HepG2 (cell line): ENCODE data around the gene UBA6. TPM values are rescaled to one million over a fixed set of nuclear protein-coding genes. Genes with fewer than 3 reads are reported as not detected.

Experiments used
- ATAC-seq: fragments of 200-7000 bp; cut with Tn5 transposase; 3 replicates; pipeline ENCODE4 v1.9.1; 2020; ENCODE audit warnings: mild to moderate bottlenecking, moderate library complexity
- BruUV-seq: library from RNA; stranded (reverse); fragments of 400-500 nt; replicated peaks from 2 replicates; lab custom pipeline; 2021; lab: Mats Ljungman, UMichigan
- CTCF ChIA-PET: fragments of 300-600 bp; formaldehyde crosslinking; extraction: SDS; loops from one replicate; lab custom pipeline; 2021; ENCODE audit warnings: low total read pairs, inconsistent platforms, low intra/inter-chr PET ratio; lab: Yijun Ruan, JAX
- POLR2A ChIA-PET: fragments of 350-600 bp; sonication (Branson Sonifier 250); formaldehyde crosslinking; loops from one replicate; lab custom pipeline; 2020; ENCODE audit warnings: antibody characterized with exemption, inconsistent platforms; lab: Yijun Ruan, JAX
- DNase-seq: peaks from one replicate; pipeline ENCODE4 v3.0.0-alpha.2; 2015; ENCODE audit warnings: low spot score
- FAIRE-seq: peaks from 3 replicates; lab custom pipeline; 2011; peaks lifted over from hg19 to GRCh38; lab: Jason Lieb, UNC
- H2AFZ ChIP-seq: one replicate; pipeline ENCODE4 v1.6.1; 2011; ENCODE audit warnings: low read length, inconsistent platforms
- H3K27ac ChIP-seq: fragments of 300-600 bp; 3 replicates; pipeline ENCODE4 v1.8.0; 2011; ENCODE audit warnings: mixed run types, mild to moderate bottlenecking, mixed read lengths, low read length, inconsistent platforms; ENCODE audit not compliant: insufficient read depth; ENCODE audit errors: extremely low read length
- H3K27me3 ChIP-seq, 2 experiments: fragments of 200-600 bp in 1 of 2; 2 replicates in 1 of 2; 3 replicates in 1 of 2; pipeline versions ENCODE4 v1.6.0 to v1.8.0; 2011; ENCODE audit warnings: low read length in 2 of 2, mild to moderate bottlenecking in 2 of 2, moderate library complexity in 2 of 2, inconsistent platforms in 1 of 2; ENCODE audit not compliant: insufficient read depth in 2 of 2, control insufficient read depth in 1 of 2
- H3K36me3 ChIP-seq, 2 experiments: fragments of 200-600 bp in 1 of 2; replicated peaks in 1 of 2; 2 replicates in 1 of 2; 3 replicates in 1 of 2; pipeline versions ENCODE4 v1.5.1 to v1.8.0; 2011; ENCODE audit warnings: low read length in 2 of 2, inconsistent platforms in 1 of 2; ENCODE audit not compliant: insufficient read depth in 2 of 2, control insufficient read depth in 1 of 2
- H3K4me1 ChIP-seq: 2 replicates; pipeline ENCODE4 v1.5.1; 2012; ENCODE audit warnings: low read length, inconsistent platforms; ENCODE audit not compliant: insufficient read depth
- H3K4me2 ChIP-seq: 2 replicates; pipeline ENCODE4 v1.6.0; 2011; ENCODE audit warnings: low read depth, low read length, inconsistent platforms
- H3K4me3 ChIP-seq, 3 experiments: fragments of 200-600 bp in 1 of 3; sonication (generic), shearing (Covaris generic) in 1 of 3; replicated peaks in 1 of 3; 2 replicates each; pipeline ENCODE4 v1.5.1; 2011 to 2016; ENCODE audit warnings: low read length in 3 of 3, inconsistent platforms in 2 of 3, low read depth in 2 of 3, mild to moderate bottlenecking in 2 of 3, control low read depth in 1 of 3, mixed read lengths in 1 of 3; ENCODE audit not compliant: insufficient read depth in 1 of 3
- H3K79me2 ChIP-seq: one replicate; pipeline ENCODE4 v1.6.1; 2011; ENCODE audit warnings: low read length, inconsistent platforms; ENCODE audit not compliant: insufficient read depth
- H3K9ac ChIP-seq: 2 replicates; pipeline ENCODE4 v1.6.0; 2011; ENCODE audit warnings: mild to moderate bottlenecking, low read depth, low read length, inconsistent platforms; ENCODE audit not compliant: insufficient read depth
- H3K9me3 ChIP-seq: 2 replicates; pipeline ENCODE4 v1.5.1; 2012; ENCODE audit warnings: mild to moderate bottlenecking, low read length
- H4K20me1 ChIP-seq: 2 replicates; pipeline ENCODE4 v1.6.0; 2011; ENCODE audit warnings: inconsistent platforms, mild to moderate bottlenecking, low read length, moderate library complexity; ENCODE audit not compliant: insufficient read depth
- HNRNPH1 ChIP-seq: fragments of 200-400 bp; formaldehyde crosslinking; optimal IDR thresholded peaks from 2 replicates; pipeline ENCODE3; 2017; ENCODE audit warnings: mild to moderate bottlenecking, low read depth, low read length
- ISL2 ChIP-seq: sonication (generic); formaldehyde crosslinking; IDR thresholded peaks from 2 replicates; pipeline ENCODE4 v1.5.0; 2020; ENCODE audit warnings: missing genetic modification reagents
- PRMT3 ChIP-seq: sonication (generic); formaldehyde crosslinking; IDR thresholded peaks from 2 replicates; pipeline ENCODE4 v1.8.1; 2022; ENCODE audit warnings: low read depth, mild to moderate bottlenecking, moderate library complexity, missing genetic modification reagents, borderline replicate concordance
- ZNF232 ChIP-seq: sonication (generic); formaldehyde crosslinking; IDR thresholded peaks from 2 replicates; pipeline ENCODE4 v1.4.0; 2020; ENCODE audit warnings: missing genetic modification reagents, borderline replicate concordance
- ZNF629 ChIP-seq: sonication (generic); formaldehyde crosslinking; conservative IDR thresholded peaks from 2 replicates; pipeline ENCODE4 v1.5.0; 2020; ENCODE audit warnings: missing genetic modification reagents
- ZNF678 ChIP-seq: sonication (generic); formaldehyde crosslinking; IDR thresholded peaks from 2 replicates; pipeline ENCODE4 v1.4.0; 2020; ENCODE audit warnings: mild to moderate bottlenecking, missing genetic modification reagents
- ZSCAN22 ChIP-seq: sonication (generic); formaldehyde crosslinking; IDR thresholded peaks from 2 replicates; pipeline ENCODE4 v1.4.0; 2020; ENCODE audit warnings: mild to moderate bottlenecking, missing genetic modification reagents
- WGBS: methylation state at CpG from one replicate; pipeline ENCODE4 v1.1.6; 2017; ENCODE audit warnings: low lambda C conversion rate; 5-methylcytosine and 5-hydroxymethylcytosine counted together
- in situ Hi-C: cut with HindIII; loops from 2 replicates; pipeline ENCODE4 v1.10.0; 2017; ENCODE audit warnings: low pct_unique_long_range_greater_than_20kb; ENCODE audit not compliant: extremely low pct_ligation_motif_present
- intact Hi-C: fragments of 100-400 bp; cut with micrococcal nuclease; formaldehyde crosslinking; loops from one replicate; pipeline ENCODE4 v1.10.0; 2022; ENCODE audit not compliant: unreplicated experiment
- polyA plus RNA-seq, 8 experiments: library from polyadenylated mRNA; depleted of rRNA in 3 of 8; stranded (reverse) in 7 of 8; unstranded in 1 of 8; fragments of >200 nt; fragmentation: Illumina TruSeq in 4 of 8; extraction: Trizol in 4 of 8; gene quantifications; 2 replicates each; pipeline versions ENCODE4 v1.2.1 to v1.2.3, GENCODE V29; 2011 to 2016; ENCODE audit warnings: low read depth in 4 of 8, missing spikeins in 1 of 8, mixed read lengths in 1 of 8; ENCODE audit not compliant: insufficient read depth in 1 of 8
- total RNA-seq, 5 experiments: library from RNA; depleted of rRNA; stranded (reverse); fragments of >200 nt; fragmentation: Illumina TruSeq; extraction: Trizol; gene quantifications; 2 replicates each; pipeline ENCODE4 v1.2.3, GENCODE V29; 2016; ENCODE audit warnings: low read depth in 1 of 5
- TF ChIP-seq, protein P1 (sequence below): sonication (generic); formaldehyde crosslinking; IDR thresholded peaks from 2 replicates; pipeline ENCODE4 v1.4.0; 2020; ENCODE audit warnings: low read depth, missing genetic modification reagents
- TF ChIP-seq, protein P2 (sequence below): sonication (generic); formaldehyde crosslinking; IDR thresholded peaks from 2 replicates; pipeline ENCODE4 v1.4.0; 2020; ENCODE audit warnings: mild to moderate bottlenecking, missing genetic modification reagents, borderline replicate concordance
- TF ChIP-seq, protein P3 (sequence below): sonication (generic); formaldehyde crosslinking; conservative IDR thresholded peaks from 2 replicates; pipeline ENCODE4 v1.4.0; 2020; ENCODE audit warnings: missing genetic modification reagents
- TF ChIP-seq, protein P4 (sequence below): sonication (generic); formaldehyde crosslinking; conservative IDR thresholded peaks from 2 replicates; pipeline ENCODE4 v1.8.0; 2022; ENCODE audit warnings: mild to moderate bottlenecking, moderate library complexity, missing genetic modification reagents

Gene UBA6
- total and polyA plus RNA-seq, 2 of the 13 experiments (the other 11 are each of a cell fraction or from before 2014, with no cell fraction given): 33.3 to 75.4 TPM

DNA sequence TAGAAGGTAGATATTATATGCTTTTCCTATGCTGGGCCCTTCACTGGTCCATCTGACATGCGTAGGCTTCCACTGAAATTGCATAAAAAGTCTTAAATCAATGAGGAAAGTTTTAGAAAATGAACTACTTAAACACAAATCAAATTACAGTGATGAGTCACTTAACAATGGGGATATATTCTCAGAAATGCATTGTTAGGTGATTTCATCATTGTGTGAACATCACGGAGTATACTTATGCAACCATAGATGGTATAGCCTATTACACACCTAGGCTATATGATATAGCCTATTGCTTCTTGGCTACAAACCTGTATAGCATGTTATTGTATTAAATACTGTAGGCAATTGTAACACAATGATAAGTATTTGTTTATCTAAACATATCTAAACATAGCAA, 132.1 kb downstream of the UBA6 start (continued):
- TF ChIP-seq ISL2 (CRISPR knock-in tag): no peak
- TF ChIP-seq, all 625 proteins: peak for 0

DNA sequence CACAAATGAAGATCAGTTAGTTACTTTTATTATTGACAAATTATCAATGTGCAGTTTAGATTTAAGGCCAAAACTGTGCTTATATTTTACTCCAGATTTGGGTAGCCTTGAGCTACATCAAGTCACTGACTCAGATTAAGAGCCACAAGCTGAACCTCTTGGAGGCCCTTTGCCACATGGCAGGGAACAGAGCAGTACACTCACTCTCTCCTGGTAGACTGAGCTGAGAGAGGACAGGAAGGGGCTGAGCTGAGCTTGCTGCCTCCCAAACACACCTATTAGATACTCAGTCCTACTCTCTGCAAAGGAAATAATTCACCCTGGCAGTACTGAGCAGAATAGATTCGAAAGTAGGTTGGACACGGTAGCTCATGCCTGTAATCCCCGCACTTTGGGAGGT, 134.6 kb downstream of the UBA6 start:
- FAIRE-seq (no peak), ATAC-seq (no peak), DNase-seq (no peak)
- intact Hi-C loops (no loop called here), in situ Hi-C loops (loop anchor here (25.0 kb wide), 1 partner anchor 346 kb away; no protein-coding TSS in a partner anchor)
- Histone ChIP-seq H3K27ac (no peak overlapping the region), H3K36me3 (no peaks in the 10 kb centered on the region), H2AFZ (no peak overlapping the region), H3K79me2 (no peaks in the 10 kb centered on the region), H3K4me2 (no peak overlapping the region), H3K4me3 (no peak overlapping the region), H3K9ac (no peak overlapping the region), H3K9me3 (no peaks in the 10 kb centered on the region), H3K27me3 (no peaks in the 10 kb centered on the region; a peak in 1 of 5 replicates), H3K4me1 (no peaks in the 10 kb centered on the region), H4K20me1 (no peaks in the 10 kb centered on the region)
- TF ChIP-seq, protein P1, sequence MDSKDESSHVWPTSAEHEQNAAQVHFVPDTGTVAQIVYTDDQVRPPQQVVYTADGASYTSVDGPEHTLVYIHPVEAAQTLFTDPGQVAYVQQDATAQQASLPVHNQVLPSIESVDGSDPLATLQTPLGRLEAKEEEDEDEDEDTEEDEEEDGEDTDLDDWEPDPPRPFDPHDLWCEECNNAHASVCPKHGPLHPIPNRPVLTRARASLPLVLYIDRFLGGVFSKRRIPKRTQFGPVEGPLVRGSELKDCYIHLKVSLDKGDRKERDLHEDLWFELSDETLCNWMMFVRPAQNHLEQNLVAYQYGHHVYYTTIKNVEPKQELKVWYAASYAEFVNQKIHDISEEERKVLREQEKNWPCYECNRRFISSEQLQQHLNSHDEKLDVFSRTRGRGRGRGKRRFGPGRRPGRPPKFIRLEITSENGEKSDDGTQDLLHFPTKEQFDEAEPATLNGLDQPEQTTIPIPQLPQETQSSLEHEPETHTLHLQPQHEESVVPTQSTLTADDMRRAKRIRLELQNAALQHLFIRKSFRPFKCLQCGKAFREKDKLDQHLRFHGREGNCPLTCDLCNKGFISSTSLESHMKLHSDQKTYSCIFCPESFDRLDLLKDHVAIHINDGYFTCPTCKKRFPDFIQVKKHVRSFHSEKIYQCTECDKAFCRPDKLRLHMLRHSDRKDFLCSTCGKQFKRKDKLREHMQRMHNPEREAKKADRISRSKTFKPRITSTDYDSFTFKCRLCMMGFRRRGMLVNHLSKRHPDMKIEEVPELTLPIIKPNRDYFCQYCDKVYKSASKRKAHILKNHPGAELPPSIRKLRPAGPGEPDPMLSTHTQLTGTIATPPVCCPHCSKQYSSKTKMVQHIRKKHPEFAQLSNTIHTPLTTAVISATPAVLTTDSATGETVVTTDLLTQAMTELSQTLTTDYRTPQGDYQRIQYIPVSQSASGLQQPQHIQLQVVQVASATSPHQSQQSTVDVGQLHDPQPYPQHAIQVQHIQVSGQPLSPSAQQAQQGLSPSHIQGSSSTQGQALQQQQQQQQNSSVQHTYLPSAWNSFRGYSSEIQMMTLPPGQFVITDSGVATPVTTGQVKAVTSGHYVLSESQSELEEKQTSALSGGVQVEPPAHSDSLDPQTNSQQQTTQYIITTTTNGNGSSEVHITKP (CRISPR knock-in tag): no peak
- TF ChIP-seq ZNF232 (CRISPR knock-in tag) (no peak), ZNF678 (CRISPR knock-in tag) (no peak), HNRNPH1 (no peak), ZNF629 (CRISPR knock-in tag) (no peak), ZSCAN22 (CRISPR knock-in tag) (no peak), PRMT3 (CRISPR knock-in tag) (no peak)
- TF ChIP-seq, protein P2, sequence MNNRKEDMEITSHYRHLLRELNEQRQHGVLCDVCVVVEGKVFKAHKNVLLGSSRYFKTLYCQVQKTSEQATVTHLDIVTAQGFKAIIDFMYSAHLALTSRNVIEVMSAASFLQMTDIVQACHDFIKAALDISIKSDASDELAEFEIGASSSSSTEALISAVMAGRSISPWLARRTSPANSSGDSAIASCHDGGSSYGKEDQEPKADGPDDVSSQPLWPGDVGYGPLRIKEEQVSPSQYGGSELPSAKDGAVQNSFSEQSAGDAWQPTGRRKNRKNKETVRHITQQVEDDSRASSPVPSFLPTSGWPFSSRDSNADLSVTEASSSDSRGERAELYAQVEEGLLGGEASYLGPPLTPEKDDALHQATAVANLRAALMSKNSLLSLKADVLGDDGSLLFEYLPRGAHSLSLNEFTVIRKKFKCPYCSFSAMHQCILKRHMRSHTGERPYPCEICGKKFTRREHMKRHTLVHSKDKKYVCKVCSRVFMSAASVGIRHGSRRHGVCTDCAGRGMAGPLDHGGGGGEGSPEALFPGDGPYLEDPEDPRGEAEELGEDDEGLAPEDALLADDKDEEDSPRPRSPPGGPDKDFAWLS (CRISPR knock-in tag): no peak
- TF ChIP-seq, protein P3, sequence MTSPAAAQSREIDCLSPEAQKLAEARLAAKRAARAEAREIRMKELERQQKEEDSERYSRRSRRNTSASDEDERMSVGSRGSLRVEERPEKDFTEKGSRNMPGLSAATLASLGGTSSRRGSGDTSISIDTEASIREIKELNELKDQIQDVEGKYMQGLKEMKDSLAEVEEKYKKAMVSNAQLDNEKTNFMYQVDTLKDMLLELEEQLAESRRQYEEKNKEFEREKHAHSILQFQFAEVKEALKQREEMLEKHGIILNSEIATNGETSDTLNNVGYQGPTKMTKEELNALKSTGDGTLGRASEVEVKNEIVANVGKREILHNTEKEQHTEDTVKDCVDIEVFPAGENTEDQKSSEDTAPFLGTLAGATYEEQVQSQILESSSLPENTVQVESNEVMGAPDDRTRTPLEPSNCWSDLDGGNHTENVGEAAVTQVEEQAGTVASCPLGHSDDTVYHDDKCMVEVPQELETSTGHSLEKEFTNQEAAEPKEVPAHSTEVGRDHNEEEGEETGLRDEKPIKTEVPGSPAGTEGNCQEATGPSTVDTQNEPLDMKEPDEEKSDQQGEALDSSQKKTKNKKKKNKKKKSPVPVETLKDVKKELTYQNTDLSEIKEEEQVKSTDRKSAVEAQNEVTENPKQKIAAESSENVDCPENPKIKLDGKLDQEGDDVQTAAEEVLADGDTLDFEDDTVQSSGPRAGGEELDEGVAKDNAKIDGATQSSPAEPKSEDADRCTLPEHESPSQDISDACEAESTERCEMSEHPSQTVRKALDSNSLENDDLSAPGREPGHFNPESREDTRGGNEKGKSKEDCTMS (CRISPR knock-in tag): no peak
- TF ChIP-seq, protein P4, sequence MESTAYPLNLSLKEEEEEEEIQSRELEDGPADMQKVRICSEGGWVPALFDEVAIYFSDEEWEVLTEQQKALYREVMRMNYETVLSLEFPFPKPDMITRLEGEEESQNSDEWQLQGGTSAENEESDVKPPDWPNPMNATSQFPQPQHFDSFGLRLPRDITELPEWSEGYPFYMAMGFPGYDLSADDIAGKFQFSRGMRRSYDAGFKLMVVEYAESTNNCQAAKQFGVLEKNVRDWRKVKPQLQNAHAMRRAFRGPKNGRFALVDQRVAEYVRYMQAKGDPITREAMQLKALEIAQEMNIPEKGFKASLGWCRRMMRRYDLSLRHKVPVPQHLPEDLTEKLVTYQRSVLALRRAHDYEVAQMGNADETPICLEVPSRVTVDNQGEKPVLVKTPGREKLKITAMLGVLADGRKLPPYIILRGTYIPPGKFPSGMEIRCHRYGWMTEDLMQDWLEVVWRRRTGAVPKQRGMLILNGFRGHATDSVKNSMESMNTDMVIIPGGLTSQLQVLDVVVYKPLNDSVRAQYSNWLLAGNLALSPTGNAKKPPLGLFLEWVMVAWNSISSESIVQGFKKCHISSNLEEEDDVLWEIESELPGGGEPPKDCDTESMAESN: no peak
- ChIA-PET CTCF (no interaction called here), POLR2A (no interaction called here)
- no TSS peak for BruUV-seq
- WGBS: 49% methylated on average over 3 of the region's 3 CpGs
